Sigmoid colon (tissue), 7 donors: ENCODE results near the gene COL4A6. TPM values are rescaled to one million over a fixed set of nuclear protein-coding genes. Genes with fewer than 3 reads are reported as not detected.

Experiments
- DNase-seq: peaks from one replicate; pipeline ENCODE4 v3.0.0-alpha.2; 2019
- H3K27ac ChIP-seq, 4 donors: fragments of 200-600 bp; sonication (generic); one replicate each; pipeline ENCODE4 v1.5.1; 2016 to 2019; ENCODE audit warnings: mild to moderate bottlenecking in 1 of 4
- H3K27me3 ChIP-seq, 3 donors: fragments of 200-600 bp; sonication (generic); one replicate each; pipeline ENCODE4 v1.5.1; 2019; ENCODE audit warnings: mild to moderate bottlenecking in 1 of 3
- H3K36me3 ChIP-seq, 4 donors: fragments of 200-600 bp; sonication (generic); one replicate each; pipeline ENCODE4 v1.5.1; 2016 to 2019
- H3K4me1 ChIP-seq, 4 donors: fragments of 200-600 bp; sonication (generic); one replicate each; pipeline ENCODE4 v1.5.1; 2017 to 2019
- H3K4me3 ChIP-seq, 4 donors: fragments of 200-600 bp; sonication (generic); one replicate each; pipeline ENCODE4 v1.5.1; 2017 to 2019; ENCODE audit warnings: mild to moderate bottlenecking in 2 of 4, moderate library complexity in 1 of 4
- H3K9me3 ChIP-seq, 4 donors: fragments of 200-600 bp in 3 of 4; sonication (generic) in 3 of 4; one replicate each; pipeline versions ENCODE4 v1.5.1 to v1.6.1; 2013 to 2019
- EP300 ChIP-seq, 4 donors: sonication (generic); formaldehyde crosslinking; IDR thresholded peaks; one replicate each; pipeline ENCODE4 v1.6.1; 2017; ENCODE audit warnings: antibody characterized with exemption in 4 of 4
- POLR2A ChIP-seq, 2 donors: fragments of 450-650 bp; IDR thresholded peaks; one replicate each; pipeline ENCODE4 v1.6.1; 2016; ENCODE audit warnings: antibody characterized with exemption in 2 of 2, mild to moderate bottlenecking in 2 of 2, moderate library complexity in 2 of 2
- POLR2AphosphoS5 ChIP-seq, 4 donors: sonication (generic); formaldehyde crosslinking; IDR thresholded peaks; one replicate each; pipeline ENCODE4 v1.6.1; 2017; ENCODE audit warnings: antibody characterized with exemption in 4 of 4
- WGBS, 2 donors: extraction: QIAGEN DNeasy Blood & Tissue Kit; methylation state at CpG; one replicate each; pipeline ENCODE4 v1.1.7; 2013; 5-methylcytosine and 5-hydroxymethylcytosine counted together
- intact Hi-C: fragments of 100-400 bp; cut with DNase I; formaldehyde crosslinking; loops from one replicate; pipeline ENCODE4 v1.15.1; 2023
- polyA plus RNA-seq, 3 donors: library from polyadenylated mRNA; stranded (reverse); fragments of 200-250 nt; gene quantifications; one replicate each; pipeline ENCODE4 v1.2.3, GENCODE V29; 2013
- total RNA-seq, 4 donors: library from RNA; depleted of rRNA; stranded (reverse); fragments of >200 nt; gene quantifications; one replicate each; pipeline ENCODE4 v1.1.0, GENCODE V29; 2016
- TF ChIP-seq, protein P1 (sequence below), 4 experiments: fragments of 450-650 bp in 3 of 4; fragments of 200-600 bp in 1 of 4; IDR thresholded peaks; one replicate each; pipeline ENCODE4 v1.5.1; 2016 to 2019; ENCODE audit warnings: antibody characterized with exemption in 4 of 4, mild to moderate bottlenecking in 3 of 4, moderate library complexity in 2 of 4
- donor health status: healthy with polysubstance abuse.
- donor health status: Bipolar disorder and iron deficiency.
- donor health status: healthy.

Gene COL4A6
- total and polyA plus RNA-seq, 7 donors = 0.16 to 3.0 (median 0.36) TPM

DNA sequence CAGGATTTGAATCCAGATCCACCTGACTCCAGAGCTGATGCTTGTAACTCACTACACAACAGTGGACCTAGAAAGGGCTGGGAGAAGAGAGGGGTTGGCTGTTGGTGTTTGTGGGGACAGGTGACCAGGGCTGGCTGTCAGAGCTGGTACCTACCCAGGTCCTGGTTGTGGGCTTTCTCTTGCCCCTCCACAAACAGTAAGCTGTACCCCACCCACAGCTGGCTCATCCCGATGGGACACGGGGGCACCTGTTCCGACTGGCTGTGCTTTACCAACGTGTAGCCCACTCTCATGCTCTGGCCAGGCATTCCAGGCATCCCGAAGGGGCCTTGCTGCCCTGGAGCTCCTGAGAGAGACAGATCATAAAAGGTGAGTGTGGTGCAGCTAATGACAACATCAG is 277.9 kb downstream of the COL4A6 start:
- no peaks in the 10 kb centered on the region for H3K9me3 ChIP-seq
- H3K36me3 ChIP-seq = no peaks in the 10 kb centered on the region
- no peak overlapping the region for H3K27ac ChIP-seq
- DNase-seq = no peak
- WGBS, 2 donors = 89 to 92% methylated on average over 5 of the region's 5 CpGs
- H3K27me3 ChIP-seq = no peaks in the 10 kb centered on the region
- intact Hi-C loops = no loop called here
- H3K4me3 ChIP-seq = no peak overlapping the region
- TF ChIP-seq POLR2A (IDR thresholded peaks at IDR 0.05) (no peak), POLR2AphosphoS5 (IDR thresholded peaks at IDR 0.05) (no peak), EP300 (IDR thresholded peaks at IDR 0.05) (no peak)
- TF ChIP-seq, protein P1, sequence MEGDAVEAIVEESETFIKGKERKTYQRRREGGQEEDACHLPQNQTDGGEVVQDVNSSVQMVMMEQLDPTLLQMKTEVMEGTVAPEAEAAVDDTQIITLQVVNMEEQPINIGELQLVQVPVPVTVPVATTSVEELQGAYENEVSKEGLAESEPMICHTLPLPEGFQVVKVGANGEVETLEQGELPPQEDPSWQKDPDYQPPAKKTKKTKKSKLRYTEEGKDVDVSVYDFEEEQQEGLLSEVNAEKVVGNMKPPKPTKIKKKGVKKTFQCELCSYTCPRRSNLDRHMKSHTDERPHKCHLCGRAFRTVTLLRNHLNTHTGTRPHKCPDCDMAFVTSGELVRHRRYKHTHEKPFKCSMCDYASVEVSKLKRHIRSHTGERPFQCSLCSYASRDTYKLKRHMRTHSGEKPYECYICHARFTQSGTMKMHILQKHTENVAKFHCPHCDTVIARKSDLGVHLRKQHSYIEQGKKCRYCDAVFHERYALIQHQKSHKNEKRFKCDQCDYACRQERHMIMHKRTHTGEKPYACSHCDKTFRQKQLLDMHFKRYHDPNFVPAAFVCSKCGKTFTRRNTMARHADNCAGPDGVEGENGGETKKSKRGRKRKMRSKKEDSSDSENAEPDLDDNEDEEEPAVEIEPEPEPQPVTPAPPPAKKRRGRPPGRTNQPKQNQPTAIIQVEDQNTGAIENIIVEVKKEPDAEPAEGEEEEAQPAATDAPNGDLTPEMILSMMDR (IDR thresholded peaks at IDR 0.05) = no peak
- no peaks in the 10 kb centered on the region for H3K4me1 ChIP-seq

DNA sequence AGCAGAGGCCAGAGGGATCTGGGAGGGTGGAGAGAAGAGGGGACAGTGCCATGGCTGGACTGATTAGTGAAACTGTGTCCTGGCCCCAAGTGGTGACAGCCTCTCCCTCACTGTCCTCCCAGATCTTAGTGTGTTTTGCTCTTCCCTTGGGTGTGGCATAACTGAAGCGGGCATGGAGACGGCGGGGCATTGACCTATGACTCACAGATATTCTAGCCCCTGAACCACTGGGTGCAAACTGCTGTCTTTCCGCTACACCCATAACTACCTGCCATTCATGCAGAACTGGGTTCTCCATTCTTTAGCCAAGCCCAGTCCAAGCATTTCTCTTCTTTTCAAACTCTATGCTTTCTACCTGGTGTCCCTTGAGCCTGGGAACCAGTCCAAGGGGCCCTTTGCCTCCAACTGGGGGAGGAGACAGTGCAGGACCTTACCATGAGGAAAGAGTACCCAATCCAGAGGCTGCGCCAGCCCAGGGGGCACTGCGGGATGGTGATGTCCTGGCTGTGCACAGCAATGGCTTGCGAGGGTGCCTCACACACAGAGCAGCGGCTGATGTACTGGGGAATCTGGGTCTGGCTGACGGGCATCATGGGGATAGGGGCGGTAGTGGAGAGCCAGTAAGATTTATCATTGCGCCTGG is 279.1 kb downstream of the COL4A6 start:
- Histone ChIP-seq H3K27me3 (no peaks in the 10 kb centered on the region), H3K4me3 (no peak overlapping the region), H3K27ac (no peak overlapping the region), H3K9me3 (no peaks in the 10 kb centered on the region), H3K4me1 (no peaks in the 10 kb centered on the region), H3K36me3 (peaks cover 0 to 4% (median 0%) of the 10 kb centered on the region in 4 donors)
- no peak for DNase-seq
- TF ChIP-seq POLR2AphosphoS5 (IDR thresholded peaks at IDR 0.05) (no peak), EP300 (IDR thresholded peaks at IDR 0.05) (no peak), POLR2A (IDR thresholded peaks at IDR 0.05) (no peak)
- TF ChIP-seq, protein P1 (IDR thresholded peaks at IDR 0.05) = no peak
- intact Hi-C loops = no loop called here
- WGBS, 2 donors = 79 to 95% methylated on average over 11 of the region's 11 CpGs

DNA sequence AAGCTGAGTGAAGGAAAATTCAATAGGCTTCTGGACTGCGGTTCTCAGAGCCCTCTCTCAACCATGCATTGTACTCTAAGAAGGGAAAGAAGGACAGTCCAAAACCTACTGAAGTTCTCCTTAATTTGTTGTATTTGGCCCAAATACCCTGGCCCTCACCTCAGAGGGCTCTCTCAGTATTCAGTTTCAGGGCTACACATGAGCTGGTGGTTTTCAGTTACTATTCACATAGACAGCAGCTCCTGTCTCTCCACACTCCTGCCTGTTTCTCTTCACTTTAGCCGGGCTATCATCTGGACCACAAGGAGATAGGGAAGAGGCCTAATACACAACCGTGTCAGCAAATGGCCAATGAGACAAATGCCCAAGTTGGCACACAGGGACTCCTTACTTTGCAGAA is 280.6 kb downstream of the COL4A6 start:
- WGBS, 2 donors = 93 to 94% methylated on average over 3 of the region's 3 CpGs
- intact Hi-C loops = no loop called here

DNA sequence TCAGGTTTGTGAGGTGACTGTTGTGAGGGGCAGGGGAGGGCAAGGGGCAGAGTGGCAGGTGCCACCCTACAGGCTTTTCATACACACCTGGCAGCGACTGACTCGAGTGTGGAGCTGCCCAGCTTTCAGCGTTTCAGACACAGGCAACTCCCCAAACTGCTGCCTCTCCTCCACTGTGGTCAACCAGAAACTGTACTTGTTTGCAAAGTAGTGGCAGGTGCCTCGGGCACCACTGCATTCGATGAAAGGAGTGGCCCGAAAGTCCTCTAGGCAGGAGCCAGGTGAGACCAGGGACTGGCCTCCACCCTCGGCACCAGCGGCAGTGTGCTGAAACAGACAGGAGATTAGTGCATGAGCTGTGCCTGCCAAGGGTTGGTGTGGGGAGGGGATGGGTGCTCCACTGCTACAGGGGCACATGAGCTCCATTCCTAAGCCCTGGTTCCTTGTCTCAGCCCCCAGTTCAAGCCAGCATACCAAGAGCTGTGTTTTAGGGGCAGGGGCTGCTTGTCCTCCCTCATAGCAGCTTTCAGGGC is 281.2 kb downstream of the COL4A6 start:
- DNase-seq = no peak
- H3K36me3 ChIP-seq = peaks cover 0 to 12% (median 0%) of the 10 kb centered on the region in 4 donors
- no peaks in the 10 kb centered on the region for H3K27me3 ChIP-seq
- intact Hi-C loops = no loop called here
- H3K9me3 ChIP-seq = no peaks in the 10 kb centered on the region
- H3K27ac ChIP-seq = no peak overlapping the region
- no peak overlapping the region for H3K4me3 ChIP-seq
- TF ChIP-seq POLR2AphosphoS5 (IDR thresholded peaks at IDR 0.05) (no peak), EP300 (IDR thresholded peaks at IDR 0.05) (no peak), POLR2A (IDR thresholded peaks at IDR 0.05) (no peak)
- TF ChIP-seq, protein P1 (IDR thresholded peaks at IDR 0.05) = no peak
- 95 to 96% methylated on average over 8 of the region's 8 CpGs for WGBS, 2 donors
- H3K4me1 ChIP-seq = no peaks in the 10 kb centered on the region

More for the DNA sequence above, 280.6 kb downstream of the COL4A6 start:
- Histone ChIP-seq H3K9me3 (no peaks in the 10 kb centered on the region), H3K4me1 (no peaks in the 10 kb centered on the region), H3K36me3 (peaks cover 0 to 12% (median 0%) of the 10 kb centered on the region in 4 donors), H3K4me3 (no peak overlapping the region), H3K27me3 (no peaks in the 10 kb centered on the region), H3K27ac (no peak overlapping the region)
- no peak for DNase-seq
- no peak for TF ChIP-seq POLR2AphosphoS5 (IDR thresholded peaks at IDR 0.05)
- no peak for TF ChIP-seq POLR2A (IDR thresholded peaks at IDR 0.05)
- no peak for TF ChIP-seq EP300 (IDR thresholded peaks at IDR 0.05)
- TF ChIP-seq, protein P1 (IDR thresholded peaks at IDR 0.05) = no peak
